PC-9 (cell line): ENCODE measurements around the gene SYT15.

Experiments
- EZH2 ChIP-seq: fragments of 200-600 bp; sonication (generic); IDR thresholded peaks from 2 replicates; pipeline ENCODE4 v1.8.0; 2017; ENCODE audit warnings: antibody characterized with exemption, low read depth
- TF ChIP-seq, protein P1 (sequence below): fragments of 200-600 bp; sonication (generic); conservative IDR thresholded peaks from 2 replicates; pipeline ENCODE4 v1.6.1; 2017; ENCODE audit warnings: mixed run types, antibody characterized with exemption, mild to moderate bottlenecking, moderate library complexity

GRCh38 chr10:46544989-46545791, 33.7 kb upstream of the SYT15 start:
- TF ChIP-seq, protein P1, sequence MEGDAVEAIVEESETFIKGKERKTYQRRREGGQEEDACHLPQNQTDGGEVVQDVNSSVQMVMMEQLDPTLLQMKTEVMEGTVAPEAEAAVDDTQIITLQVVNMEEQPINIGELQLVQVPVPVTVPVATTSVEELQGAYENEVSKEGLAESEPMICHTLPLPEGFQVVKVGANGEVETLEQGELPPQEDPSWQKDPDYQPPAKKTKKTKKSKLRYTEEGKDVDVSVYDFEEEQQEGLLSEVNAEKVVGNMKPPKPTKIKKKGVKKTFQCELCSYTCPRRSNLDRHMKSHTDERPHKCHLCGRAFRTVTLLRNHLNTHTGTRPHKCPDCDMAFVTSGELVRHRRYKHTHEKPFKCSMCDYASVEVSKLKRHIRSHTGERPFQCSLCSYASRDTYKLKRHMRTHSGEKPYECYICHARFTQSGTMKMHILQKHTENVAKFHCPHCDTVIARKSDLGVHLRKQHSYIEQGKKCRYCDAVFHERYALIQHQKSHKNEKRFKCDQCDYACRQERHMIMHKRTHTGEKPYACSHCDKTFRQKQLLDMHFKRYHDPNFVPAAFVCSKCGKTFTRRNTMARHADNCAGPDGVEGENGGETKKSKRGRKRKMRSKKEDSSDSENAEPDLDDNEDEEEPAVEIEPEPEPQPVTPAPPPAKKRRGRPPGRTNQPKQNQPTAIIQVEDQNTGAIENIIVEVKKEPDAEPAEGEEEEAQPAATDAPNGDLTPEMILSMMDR = peak; percentile 77
- no peak for TF ChIP-seq EZH2
